GM10847 (cell line): ENCODE measurements around the gene SPR.

Source experiments
- POLR2A ChIP-seq: IDR thresholded peaks from 2 replicates; pipeline ENCODE4 v1.6.1; 2011; ENCODE audit not compliant: insufficient read length; ENCODE audit errors: extremely low read depth

The SPR gene

GRCh38 chr2:72871880-72872279 is 15.3 kb upstream of the SPR start:
- TF ChIP-seq POLR2A: no peak

DNA sequence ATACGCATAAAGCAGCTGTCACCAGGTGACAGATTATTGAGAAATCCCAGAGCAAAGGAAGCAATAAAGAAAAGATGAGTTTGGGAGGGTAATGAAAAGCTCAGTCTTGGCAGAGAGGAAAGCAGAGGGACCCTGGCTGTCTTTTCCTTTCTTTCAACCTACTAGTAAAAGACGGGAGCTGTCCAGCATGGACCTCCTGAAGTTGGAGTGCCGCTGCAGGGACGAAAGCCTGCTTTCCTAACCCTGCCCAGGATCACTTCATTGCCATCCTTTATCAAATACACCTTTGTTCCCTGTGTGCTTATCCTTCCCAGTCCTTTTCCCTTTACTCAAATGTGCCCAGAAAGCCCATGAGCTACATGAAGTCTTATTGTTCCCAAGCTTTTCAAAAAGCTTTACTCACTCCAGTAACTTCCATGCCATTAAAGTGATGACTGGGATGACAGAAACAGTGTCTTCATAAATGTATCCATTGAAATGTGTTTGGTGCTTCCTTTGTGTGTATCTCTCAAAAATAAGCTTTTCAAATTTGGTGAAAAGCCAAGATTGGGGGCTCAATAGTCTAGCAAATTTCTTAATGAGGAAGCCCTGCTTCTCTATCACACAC is 3.7 kb upstream of the SPR start:
- no peak for TF ChIP-seq POLR2A

DNA sequence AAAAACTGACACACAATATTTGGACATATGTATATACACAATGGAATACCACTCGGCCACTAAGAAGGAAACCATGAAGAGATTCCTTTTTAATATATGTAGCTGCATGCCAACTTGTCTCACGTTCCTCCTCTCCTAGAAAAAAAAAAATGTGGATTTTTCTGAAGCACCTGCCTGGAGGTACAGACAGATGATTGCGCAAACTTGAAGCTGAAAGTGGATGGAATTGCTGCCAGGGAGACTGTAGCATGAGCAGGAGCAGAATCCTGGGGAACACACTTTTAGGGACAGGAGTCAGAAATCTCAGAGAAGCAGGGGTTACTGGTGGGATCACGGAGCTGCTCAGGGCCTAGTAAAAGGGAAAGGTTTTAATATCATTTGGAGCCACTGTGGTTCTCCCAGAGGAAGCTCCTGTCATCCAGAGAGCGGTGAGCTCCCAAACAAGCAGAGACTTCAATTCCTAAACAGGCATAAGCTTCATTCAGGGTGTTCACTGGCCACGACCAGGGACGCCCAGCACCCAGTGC is 640 bp upstream of the SPR start:
- no peak for TF ChIP-seq POLR2A

DNA sequence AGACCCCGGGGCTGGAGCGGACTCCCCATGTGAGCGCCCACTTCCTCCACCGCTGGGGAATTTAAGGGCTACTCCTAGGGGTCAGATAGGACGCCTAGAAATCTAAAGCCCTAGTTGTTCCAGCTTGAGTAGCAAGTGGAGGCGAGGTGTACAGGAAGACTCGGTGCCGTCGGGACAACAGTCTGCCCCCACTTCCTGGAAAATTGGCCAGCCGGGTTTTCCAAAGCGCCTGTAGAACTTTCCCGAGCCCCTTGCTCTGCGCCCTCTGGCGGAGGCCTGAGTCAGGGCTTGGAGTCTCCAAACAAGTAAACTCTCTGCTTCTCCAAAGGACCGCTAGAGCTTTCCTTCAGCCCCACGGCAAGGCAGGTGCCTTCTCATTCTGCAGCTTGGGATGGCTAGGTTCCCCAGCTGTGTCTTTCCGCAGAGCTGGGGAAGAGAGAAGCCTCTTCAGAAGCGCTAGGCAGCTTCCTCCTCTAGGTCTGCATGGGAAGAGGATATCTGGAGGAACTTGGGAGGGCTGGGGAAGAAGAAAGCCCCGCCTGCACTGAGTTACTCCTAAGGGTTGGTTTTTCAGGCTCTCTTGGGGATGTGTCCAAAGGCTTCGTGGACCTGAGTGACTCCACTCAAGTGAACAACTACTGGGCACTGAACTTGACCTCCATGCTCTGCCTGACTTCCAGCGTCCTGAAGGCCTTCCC is 681 bp downstream of the SPR start:
- no peak for TF ChIP-seq POLR2A

DNA sequence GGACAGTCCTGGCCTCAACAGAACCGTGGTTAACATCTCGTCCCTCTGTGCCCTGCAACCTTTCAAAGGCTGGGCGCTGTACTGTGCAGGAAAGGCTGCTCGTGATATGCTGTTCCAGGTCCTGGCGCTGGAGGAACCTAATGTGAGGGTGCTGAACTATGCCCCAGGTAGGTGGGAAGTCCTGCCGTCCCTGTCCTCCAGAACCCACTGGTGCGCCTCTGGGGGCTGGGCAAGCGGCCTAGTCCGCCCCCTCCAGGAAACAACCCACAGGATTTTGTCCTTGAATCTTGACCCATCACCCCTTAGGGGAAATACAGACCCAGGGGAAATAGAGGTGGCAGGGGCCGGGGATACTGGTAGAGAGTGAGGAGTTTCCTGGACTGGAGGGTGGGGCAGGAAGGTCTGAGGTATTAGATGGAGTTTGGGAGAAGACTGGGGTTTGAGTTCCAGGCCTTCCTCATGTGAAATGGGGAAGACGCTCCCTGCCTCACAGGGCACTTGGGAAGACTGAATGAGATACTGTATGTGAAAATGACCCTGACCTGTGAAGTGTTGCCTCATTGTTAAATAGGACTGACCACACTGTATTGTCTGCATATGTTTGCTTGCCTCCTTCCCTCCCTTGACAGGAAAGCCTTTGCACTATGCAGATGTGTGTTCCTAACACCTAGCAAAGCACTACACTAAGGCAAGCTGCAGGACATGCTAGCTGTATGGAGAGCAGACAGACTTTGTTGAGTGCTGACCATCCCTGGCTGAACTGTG is 1.4 kb downstream of the SPR start:
- no peak for TF ChIP-seq POLR2A

DNA sequence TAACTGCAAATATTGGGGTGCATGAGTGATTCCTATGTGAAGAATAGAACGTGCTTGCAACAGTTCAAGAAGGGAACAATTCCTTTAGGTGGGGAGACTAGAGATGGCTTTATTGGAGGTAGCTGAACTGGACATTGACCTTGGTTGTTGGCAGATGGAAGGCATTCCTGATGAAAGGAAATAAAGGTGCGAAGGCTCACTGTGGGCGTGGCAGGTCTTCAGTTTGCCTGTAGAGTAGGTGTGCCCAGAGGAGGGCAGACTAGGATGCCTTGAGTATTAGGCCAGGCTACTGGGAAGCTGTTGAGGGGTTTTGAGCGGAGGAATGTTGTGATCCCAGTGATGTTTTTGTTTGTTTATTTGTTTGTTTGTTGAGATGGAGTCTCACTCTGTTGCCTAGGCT is 2.8 kb downstream of the SPR start:
- TF ChIP-seq POLR2A: no peak

GRCh38 chr2:72891091-72891818 is 4.0 kb downstream of the SPR start:
- no peak for TF ChIP-seq POLR2A

GRCh38 chr2:72892506-72893173 is 5.4 kb downstream of the SPR start:
- TF ChIP-seq POLR2A: no peak

DNA sequence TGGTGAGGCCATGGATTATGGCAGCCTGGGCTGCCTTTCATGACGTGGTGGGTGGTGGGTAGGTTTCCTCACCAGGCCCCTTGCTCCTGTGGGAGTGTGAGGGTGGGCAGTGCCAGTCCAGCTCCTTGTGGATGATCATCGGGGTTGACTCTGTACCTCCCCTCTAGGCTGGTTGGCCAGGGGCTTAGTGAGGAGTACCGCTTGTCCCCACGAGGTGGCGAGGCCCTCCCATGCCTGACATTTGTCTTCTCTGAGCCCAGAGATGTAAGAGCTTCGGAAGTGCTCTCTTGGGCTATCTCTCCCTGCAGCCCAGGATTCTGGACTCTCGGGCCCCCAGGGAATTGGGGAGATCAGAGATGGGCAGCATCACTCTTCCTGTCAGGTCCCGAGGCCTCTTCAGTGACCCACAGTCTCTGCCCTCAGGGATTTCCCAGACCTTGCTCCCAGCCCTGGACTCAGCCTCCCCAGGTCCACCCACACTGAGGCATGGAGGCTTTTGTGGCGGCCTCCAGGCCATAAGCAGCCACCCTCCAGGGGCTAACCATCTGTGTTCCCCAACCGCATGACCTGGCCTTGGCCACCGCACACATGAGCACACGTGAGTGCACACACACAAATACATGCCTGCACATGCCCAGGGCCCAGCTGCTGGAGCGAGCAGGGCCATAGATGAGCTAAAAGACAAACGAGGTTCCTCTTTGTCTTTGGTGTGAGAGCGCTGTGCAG is 6.5 kb downstream of the SPR start:
- no peak for TF ChIP-seq POLR2A

- no peak for TF ChIP-seq POLR2A
These were observed 7.3 kb downstream of the SPR start for GRCh38 chr2:72894514-72894913.

DNA sequence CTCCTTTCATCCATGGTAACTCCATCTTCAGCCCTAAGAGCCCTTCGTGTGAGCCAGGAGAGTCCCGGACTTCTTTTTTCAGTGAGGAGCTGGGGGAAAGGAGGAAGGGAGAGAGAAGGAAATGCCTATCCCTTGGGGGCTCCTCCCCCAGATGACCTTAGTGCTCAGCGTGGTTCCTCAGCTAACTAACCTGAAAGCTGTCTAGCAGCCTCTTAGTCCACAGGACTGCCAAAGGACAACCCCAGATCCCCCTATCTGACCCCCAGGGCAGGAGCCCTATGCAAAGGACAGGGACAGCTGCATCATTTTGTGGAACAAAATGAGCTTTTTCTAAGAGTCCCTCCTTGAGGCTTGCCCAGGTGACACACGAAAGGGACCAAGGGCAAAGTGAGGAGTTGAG is 7.9 kb downstream of the SPR start:
- TF ChIP-seq POLR2A: no peak

- TF ChIP-seq POLR2A: no peak
These were observed 8.6 kb downstream of the SPR start for GRCh38 chr2:72895759-72896281.

GRCh38 chr2:72896446-72896845 is 9.2 kb downstream of the SPR start:
- TF ChIP-seq POLR2A: no peak
